Activated CD8-positive, alpha-beta T cell treated with anti-CD3 and anti-CD28 coated beads for 36 hours (primary cell): ENCODE data around the gene DRG2. TPM values are rescaled to one million over a fixed set of nuclear protein-coding genes. Genes with fewer than 3 reads are reported as not detected.
A peak's percentile ranks its signal among the peaks of the same experiment; 100 is the strongest.

Experiments used
- ATAC-seq: fragments of 200-7000 bp; cut with Tn5 transposase; one replicate; pipeline ENCODE4 v1.10.0; 2021; ENCODE audit warnings: mild to moderate bottlenecking, moderate library complexity
- CTCF ChIA-PET: fragments of 350-600 bp; sonication (Branson Sonifier 250); formaldehyde crosslinking; loops from one replicate; lab custom pipeline; 2021; ENCODE audit warnings: antibody characterized with exemption; lab: Charles Lee
- POLR2A ChIA-PET: fragments of 350-600 bp; sonication (Branson Sonifier 250); formaldehyde crosslinking; loops from one replicate; lab custom pipeline; 2021; ENCODE audit warnings: antibody characterized with exemption; lab: Charles Lee
- DNase-seq: peaks from one replicate; pipeline ENCODE4 v3.0.0-alpha.2; 2020
- H3K27ac Mint-ChIP-seq: one replicate; pipeline ENCODE4 v1.8.0; 2021; ENCODE audit warnings: mild to moderate bottlenecking, mixed read lengths
- H3K27me3 Mint-ChIP-seq: one replicate; pipeline ENCODE4 v1.8.0; 2021; ENCODE audit warnings: mixed read lengths
- H3K36me3 Mint-ChIP-seq: one replicate; pipeline ENCODE4 v1.8.0; 2021; ENCODE audit warnings: low read depth, mixed read lengths
- H3K4me1 Mint-ChIP-seq: one replicate; pipeline ENCODE4 v1.8.0; 2021; ENCODE audit warnings: low read depth, mixed read lengths
- H3K4me3 Mint-ChIP-seq: one replicate; pipeline ENCODE4 v1.8.0; 2021; ENCODE audit warnings: mild to moderate bottlenecking, moderate library complexity, mixed read lengths
- H3K9me3 Mint-ChIP-seq: one replicate; pipeline ENCODE4 v1.8.0; 2021; ENCODE audit warnings: mixed read lengths
- CTCF ChIP-seq: fragments of 200-600 bp; IDR thresholded peaks from one replicate; pipeline ENCODE4 v1.8.0; 2022; ENCODE audit warnings: antibody characterized with exemption, mild to moderate bottlenecking
- intact Hi-C: fragments of 100-400 bp; cut with micrococcal nuclease; formaldehyde crosslinking; loops from one replicate; pipeline ENCODE4 v1.10.0; 2022
- total RNA-seq, 2 experiments: library from RNA; stranded (reverse); gene quantifications; one replicate each; pipeline ENCODE4 v1.2.3, GENCODE V29; 2021

Gene DRG2
- total RNA-seq = 10 to 100 TPM; 45.0 to 45.1 TPM

GRCh38 chr17:18087610-18088491, at the start of gene DRG2:
Gene DRG2 (plus strand): TSS chr17:18087948. CDS start chr17:18088024, 76 bp downstream.
- no peak for TF ChIP-seq CTCF
- ChIA-PET POLR2A (interaction anchor here (0.7 to 1.9 kb wide), 4 partner anchors 12 to 315 kb away, joined by 3 to 6 read pairs (median 4); partner anchors contain the start of gene MYO15A), CTCF (interaction anchor here (0.6 to 0.9 kb wide), 2 partner anchors 591 to 1499 kb away, joined by 3 to 4 read pairs; partner anchors contain the start of gene RASD1)
- DNase-seq (peak; percentile 91), ATAC-seq (peak; percentile 96)
- Mint-ChIP-seq H3K4me3 (peak within 1 kb of the TSS; percentile 98), H3K36me3 (peaks cover 13% of the 10 kb centered on the region), H3K4me1 (peaks cover 26% of the 10 kb centered on the region), H3K27me3 (no peaks in the 10 kb centered on the region), H3K9me3 (no peaks in the 10 kb centered on the region), H3K27ac (peak within 1 kb of the TSS; percentile 96)
- intact Hi-C loops = no loop called here

GRCh38 chr17:18038149-18038850, 49.4 kb upstream of the DRG2 start:
- peak overlapping the region; percentile 95 for H3K4me3 Mint-ChIP-seq
- DNase-seq = peak; percentile 39
- POLR2A ChIA-PET = interaction anchor here (0.7 to 1.9 kb wide), 10 partner anchors 10 to 348 kb away, joined by 3 to 5 read pairs (median 3); partner anchors contain the start of genes DRC3 and TOM1L2
- CTCF ChIA-PET = interaction anchor here (0.7 to 1.4 kb wide), 3 partner anchors 147 to 355 kb away, joined by 3 to 6 read pairs (median 4); no protein-coding TSS in a partner anchor
- peak; percentile 35 for ATAC-seq
- H3K9me3 Mint-ChIP-seq = no peaks in the 10 kb centered on the region
- peak overlapping the region; percentile 96 for H3K27ac Mint-ChIP-seq
- no peaks in the 10 kb centered on the region for H3K27me3 Mint-ChIP-seq
- TF ChIP-seq CTCF = no peak
- peaks cover 3% of the 10 kb centered on the region for H3K36me3 Mint-ChIP-seq
- intact Hi-C loops = loop anchor here (5.0 to 10.0 kb wide), 3 partner anchors 61 to 343 kb away; no protein-coding TSS in a partner anchor
- peaks cover 53% of the 10 kb centered on the region for H3K4me1 Mint-ChIP-seq

GRCh38 chr17:18038861-18039534, 48.8 kb upstream of the DRG2 start, which contains the start of the genes ATPAF2 and GID4:
Gene ATPAF2 (minus strand): TSS chr17:18039168. CDS start chr17:18039013, 155 bp downstream.
Gene GID4 (plus strand): TSS chr17:18039408. CDS start chr17:18039465, 57 bp downstream.
- no peaks in the 10 kb centered on the region for H3K27me3 Mint-ChIP-seq
- H3K9me3 Mint-ChIP-seq = no peaks in the 10 kb centered on the region
- peak within 1 kb of the TSS; percentile 96 for H3K27ac Mint-ChIP-seq
- ATAC-seq (peak; percentile 93), DNase-seq (peak; percentile 100)
- H3K4me1 Mint-ChIP-seq = peaks cover 48% of the 10 kb centered on the region
- H3K36me3 Mint-ChIP-seq = peaks cover 3% of the 10 kb centered on the region
- CTCF ChIA-PET = interaction anchor here (0.7 kb wide), 1 partner anchor 355 kb away, joined by 4 read pairs; no protein-coding TSS in a partner anchor
- POLR2A ChIA-PET = interaction anchor here (1.0 to 1.5 kb wide), 6 partner anchors 56 to 348 kb away, joined by 3 to 4 read pairs (median 3); partner anchors contain the start of genes DRC3 and TOM1L2
- H3K4me3 Mint-ChIP-seq = peak within 1 kb of the TSS; percentile 95
- no peak for TF ChIP-seq CTCF
- intact Hi-C loops = loop anchor here (5.0 to 10.0 kb wide), 3 partner anchors 62 to 344 kb away; no protein-coding TSS in a partner anchor

GRCh38 chr17:18039535-18040260, 48.0 kb upstream of the DRG2 start:
- peak; percentile 52 for DNase-seq
- TF ChIP-seq CTCF = no peak
- H3K4me1 Mint-ChIP-seq = peaks cover 48% of the 10 kb centered on the region
- intact Hi-C loops = loop anchor here (5.0 to 10.0 kb wide), 3 partner anchors 62 to 345 kb away; no protein-coding TSS in a partner anchor
- H3K36me3 Mint-ChIP-seq = peaks cover 3% of the 10 kb centered on the region
- POLR2A ChIA-PET = no interaction called here
- H3K27ac Mint-ChIP-seq = peak overlapping the region; percentile 96
- H3K9me3 Mint-ChIP-seq = no peaks in the 10 kb centered on the region
- peak overlapping the region; percentile 95 for H3K4me3 Mint-ChIP-seq
- peak; percentile 12 for ATAC-seq
- H3K27me3 Mint-ChIP-seq = no peaks in the 10 kb centered on the region
- CTCF ChIA-PET = no interaction called here
